Keratinocyte (primary cell): Measurements from ENCODE around the gene TRABD2B. TPM values are rescaled to one million over a fixed set of nuclear protein-coding genes. Genes with fewer than 3 reads are reported as not detected.

Experiments used
- DNase-seq: peaks from one replicate; pipeline ENCODE4 v3.0.0-alpha.2; 2011; ENCODE audit warnings: low read depth, missing footprints, low spot score
- FAIRE-seq: peaks from 2 replicates; lab custom pipeline; 2011; peaks lifted over from hg19 to GRCh38; lab: Jason Lieb, UNC
- H2AFZ ChIP-seq: 2 replicates; pipeline ENCODE4 v1.6.0; 2012; ENCODE audit warnings: low read length, control low read depth, inconsistent platforms; ENCODE audit not compliant: control insufficient read depth
- H3K27ac ChIP-seq: 2 replicates; pipeline ENCODE4 v1.5.1; 2011; ENCODE audit warnings: low read length; ENCODE audit not compliant: control insufficient read depth, insufficient read depth
- H3K27me3 ChIP-seq: 3 replicates; pipeline ENCODE4 v1.6.0; 2011; ENCODE audit warnings: low read length; ENCODE audit not compliant: control insufficient read depth, insufficient read depth; ENCODE audit errors: extremely low read depth
- H3K36me3 ChIP-seq, 2 experiments: 2 replicates in 1 of 2; 3 replicates in 1 of 2; pipeline ENCODE4 v1.5.1; 2011; ENCODE audit warnings: low read length in 2 of 2, mild to moderate bottlenecking in 1 of 2; ENCODE audit not compliant: control insufficient read depth in 2 of 2, insufficient read depth in 2 of 2; ENCODE audit errors: extremely low read depth in 1 of 2
- H3K4me1 ChIP-seq: 3 replicates; pipeline ENCODE4 v1.5.1; 2011; ENCODE audit warnings: low read length; ENCODE audit not compliant: control insufficient read depth, insufficient read depth; ENCODE audit errors: extremely low read depth
- H3K4me2 ChIP-seq: 3 replicates; pipeline ENCODE4 v1.6.0; 2011; ENCODE audit warnings: low read depth, low read length; ENCODE audit not compliant: control insufficient read depth, insufficient read depth; ENCODE audit errors: extremely low read depth
- H3K4me3 ChIP-seq, 3 experiments: fragments of 200-600 bp in 1 of 3; sonication (generic) in 1 of 3; 2 replicates in 2 of 3; 3 replicates in 1 of 3; pipeline ENCODE4 v1.5.1; 2011 to 2016; ENCODE audit warnings: low read length in 3 of 3, mild to moderate bottlenecking in 3 of 3, control low read depth in 2 of 3, inconsistent platforms in 1 of 3, low read depth in 1 of 3, mixed read lengths in 1 of 3, mixed run types in 1 of 3, moderate library complexity in 1 of 3; ENCODE audit not compliant: control insufficient read depth in 2 of 3, insufficient read depth in 2 of 3; ENCODE audit errors: extremely low read depth in 1 of 3
- H3K79me2 ChIP-seq: 2 replicates; pipeline ENCODE4 v1.6.0; 2012; ENCODE audit warnings: low read length; ENCODE audit not compliant: control insufficient read depth, insufficient read depth
- H3K9ac ChIP-seq: 3 replicates; pipeline ENCODE4 v1.6.0; 2011; ENCODE audit warnings: low read length; ENCODE audit not compliant: control insufficient read depth, insufficient read depth; ENCODE audit errors: extremely low read depth
- H3K9me1 ChIP-seq: 3 replicates; pipeline ENCODE4 v1.6.0; 2011; ENCODE audit warnings: low read length; ENCODE audit not compliant: control insufficient read depth, insufficient read depth; ENCODE audit errors: extremely low read depth
- H3K9me3 ChIP-seq: 2 replicates; pipeline ENCODE4 v1.5.1; 2012; ENCODE audit warnings: low read depth, low read length; ENCODE audit not compliant: control insufficient read depth
- H4K20me1 ChIP-seq: 3 replicates; pipeline ENCODE4 v1.6.0; 2011; ENCODE audit warnings: low read length; ENCODE audit not compliant: control insufficient read depth, insufficient read depth; ENCODE audit errors: extremely low read depth
- CTCF ChIP-seq, 3 experiments: IDR thresholded peaks in 1 of 3; conservative IDR thresholded peaks in 1 of 3; optimal IDR thresholded peaks in 1 of 3; 2 replicates in 2 of 3; 3 replicates in 1 of 3; pipeline versions ENCODE3 to v1.5.1; 2011; ENCODE audit warnings: low read length in 3 of 3, mild to moderate bottlenecking in 3 of 3, moderate library complexity in 2 of 3, control low read depth in 1 of 3, inconsistent platforms in 1 of 3; ENCODE audit not compliant: insufficient read depth in 2 of 3; ENCODE audit errors: extremely low read depth in 1 of 3
- EZH2 ChIP-seq: IDR thresholded peaks from one replicate; pipeline ENCODE4 v1.6.1; 2012; ENCODE audit warnings: inconsistent platforms, mild to moderate bottlenecking, low read length, moderate library complexity
- dilution Hi-C: fragments of 300-500 bp; cut with MboI; formaldehyde crosslinking; loops from one replicate; pipeline ENCODE4 v1.7.0; 2020; ENCODE audit warnings: low sequenced_read_pairs; ENCODE audit not compliant: extremely low pct_ligation_motif_present
- polyA plus RNA-seq, 5 experiments: library from polyadenylated mRNA; depleted of rRNA in 3 of 5; stranded (reverse) in 3 of 5; stranded (forward) in 1 of 5; unstranded in 1 of 5; fragments of >200 nt; gene quantifications; 1 replicate in 1 of 5; 2 replicates in 3 of 5; 3 replicates in 1 of 5; pipeline versions ENCODE4 v1.2.1 to v1.2.3, GENCODE V29; 2011 to 2012; ENCODE audit warnings: missing spikeins in 2 of 5, low read depth in 1 of 5, low replicate concordance in 1 of 5

TRABD2B gene
- polyA plus RNA-seq, 1 donor (not counting 4 experiments of a cell fraction or from before 2014, with no cell fraction given) = 0.13 TPM

- H3K9me3 ChIP-seq = no peaks in the 10 kb centered on the region
- no peaks in the 10 kb centered on the region for H3K36me3 ChIP-seq
- no peaks in the 10 kb centered on the region for H4K20me1 ChIP-seq
- DNase-seq = no peak
- peaks cover 27% of the 10 kb centered on the region for H3K4me1 ChIP-seq
- TF ChIP-seq EZH2 (no peak), CTCF (optimal IDR thresholded peaks at IDR 0.05 in 1 of 3, IDR thresholded peaks at IDR 0.05 in 1 of 3, conservative IDR thresholded peaks at IDR 0.05 in 1 of 3; ENCODE audit: extremely low read depth in 1 of 3, insufficient read depth in 2 of 3, low read length in 3 of 3) (no peak)
- no peak overlapping the region for H3K27ac ChIP-seq
- H3K4me2 ChIP-seq = peak overlapping the region; percentile 67
- dilution Hi-C loops = no loop called here
- H2AFZ ChIP-seq = no peak overlapping the region
- H3K9ac ChIP-seq = no peak overlapping the region
- no peaks in the 10 kb centered on the region for H3K27me3 ChIP-seq
- H3K4me3 ChIP-seq = no peak overlapping the region
- no peak for FAIRE-seq
- H3K79me2 ChIP-seq = no peaks in the 10 kb centered on the region
- H3K9me1 ChIP-seq = no peaks in the 10 kb centered on the region
Observed at GRCh38 chr1:48017716-48018115, 20.5 kb upstream of the TRABD2B start.

DNA sequence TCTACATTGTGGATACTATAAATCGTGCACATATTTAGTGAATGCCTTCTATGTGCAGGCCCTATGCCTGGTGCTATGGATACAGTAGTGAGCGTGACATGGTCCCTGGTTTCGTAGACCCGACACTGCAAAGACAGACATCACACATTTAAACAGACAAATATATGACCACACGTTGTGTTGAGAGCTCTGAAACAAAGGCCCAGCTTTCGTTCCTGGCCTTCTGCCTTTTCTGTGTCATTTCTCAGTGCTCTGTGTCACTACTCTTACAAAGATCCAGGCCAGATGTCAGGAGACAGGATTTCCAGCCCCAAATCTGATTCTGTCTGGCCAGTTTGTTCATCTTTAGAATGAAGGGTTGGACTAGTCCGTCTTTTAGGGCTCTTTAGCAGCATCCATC, 19.3 kb upstream of the TRABD2B start:
- Histone ChIP-seq H3K36me3 (no peaks in the 10 kb centered on the region), H3K9me1 (no peaks in the 10 kb centered on the region), H4K20me1 (no peaks in the 10 kb centered on the region), H3K27ac (no peak overlapping the region), H3K4me1 (peaks cover 27% of the 10 kb centered on the region), H2AFZ (no peak overlapping the region), H3K4me3 (no peak overlapping the region), H3K27me3 (no peaks in the 10 kb centered on the region), H3K9ac (no peak overlapping the region), H3K4me2 (no peak overlapping the region), H3K9me3 (no peaks in the 10 kb centered on the region), H3K79me2 (no peaks in the 10 kb centered on the region)
- FAIRE-seq (no peak), DNase-seq (no peak)
- no peak for TF ChIP-seq EZH2
- no peak for TF ChIP-seq CTCF (optimal IDR thresholded peaks at IDR 0.05 in 1 of 3, IDR thresholded peaks at IDR 0.05 in 1 of 3, conservative IDR thresholded peaks at IDR 0.05 in 1 of 3; ENCODE audit: extremely low read depth in 1 of 3, insufficient read depth in 2 of 3, low read length in 3 of 3)
- dilution Hi-C loops = no loop called here
